ENCODE data around the gene MMS22L.

Gene MMS22L

GRCh38 chr6:97094376-97094775 lies 188.6 kb downstream of the MMS22L start:
- WGBS, 2 experiments (ENCODE audit: insufficient coverage in 2 of 2): no CpG with 5 or more reads among the region's 2 CpGs
- H3K4me1 ChIP-seq (ENCODE audit: control insufficient read depth, insufficient read depth, low read length, poor library complexity, severe bottlenecking): peaks cover 29% of the 10 kb centered on the region
- no peaks in the 10 kb centered on the region for H3K36me3 ChIP-seq (ENCODE audit: control insufficient read depth, insufficient read depth, low read length)
- H3K27ac ChIP-seq (ENCODE audit: low read depth, low read length, severe bottlenecking): no peak overlapping the region
- H3K9me3 ChIP-seq (ENCODE audit: control insufficient read depth, low read length): no peaks in the 10 kb centered on the region
- H3K4me3 ChIP-seq (ENCODE audit: extremely low read depth, insufficient read depth, low read length, poor library complexity, severe bottlenecking): no peak overlapping the region

- Histone ChIP-seq H3K4me1 (ENCODE audit: control insufficient read depth, insufficient read depth, low read length, poor library complexity, severe bottlenecking) (peaks cover 27% of the 10 kb centered on the region), H3K36me3 (ENCODE audit: control insufficient read depth, insufficient read depth, low read length) (no peaks in the 10 kb centered on the region), H3K27ac (ENCODE audit: low read depth, low read length, severe bottlenecking) (no peak overlapping the region), H3K9me3 (ENCODE audit: control insufficient read depth, low read length) (no peaks in the 10 kb centered on the region), H3K4me3 (ENCODE audit: extremely low read depth, insufficient read depth, low read length, poor library complexity, severe bottlenecking) (no peak overlapping the region)
- WGBS, 2 experiments (ENCODE audit: insufficient coverage in 2 of 2): 88% methylated on average over 3 of the region's 6 CpGs; no CpG with 5 or more reads in 1 of the 2 experiments
Observed at GRCh38 chr6:97092673-97093305, 190.2 kb downstream of the MMS22L start.

Measured in mesodermal cell (in vitro differentiated cells).